Stimulated activated CD4-positive, alpha-beta T cell treated with anti-CD3 and anti-CD28 coated beads, TNF-alpha, amount 100 ng/mL, for 4 hours (primary cell): Measurements from ENCODE around the gene SNX3.
"Not testable (repeated sequence)": the region's sequence is repeated elsewhere in the genome, so short reads cannot be mapped to it uniquely, and the experiment has no call there.

Experiments
- DNase-seq, 3 experiments: peaks; one replicate each; pipeline ENCODE4 v3.0.0-alpha.2; 2020; ENCODE audit warnings: low read depth in 3 of 3

The SNX3 gene

DNA sequence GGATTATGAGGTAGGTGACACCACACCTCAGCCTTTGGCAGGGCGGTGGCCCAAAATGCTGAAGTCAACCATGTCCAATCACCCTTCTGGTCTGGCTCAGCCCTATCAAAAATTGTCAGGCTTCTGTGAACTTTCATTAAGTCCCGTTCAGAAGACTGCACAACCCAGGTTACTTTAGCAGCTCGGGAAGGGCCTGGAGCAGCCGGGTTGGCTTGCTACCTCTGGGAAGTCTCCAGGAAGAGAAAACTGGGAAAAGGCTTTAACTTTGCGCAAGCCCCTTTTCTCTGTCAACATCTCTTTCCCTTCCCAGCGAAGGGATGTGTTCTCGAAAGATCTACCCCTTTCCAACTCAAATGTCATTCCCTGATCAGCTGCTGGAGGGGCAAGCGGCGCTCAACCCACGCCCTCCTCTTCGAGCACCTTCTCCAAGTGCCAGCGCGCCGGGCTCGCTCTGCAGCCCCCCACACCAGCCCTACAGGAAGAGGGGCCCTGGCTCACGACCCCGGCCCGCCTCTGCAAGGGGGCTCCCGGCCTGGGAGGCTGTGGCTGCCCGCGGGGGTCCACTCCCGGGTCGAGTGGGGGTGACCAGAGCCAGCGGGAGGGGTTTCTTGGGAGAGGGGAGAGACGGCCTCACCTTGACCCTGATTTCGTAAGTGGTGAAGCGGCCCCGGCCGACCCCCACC, 573 bp downstream of the SNX3 start:
- DNase-seq, result no peak

DNA sequence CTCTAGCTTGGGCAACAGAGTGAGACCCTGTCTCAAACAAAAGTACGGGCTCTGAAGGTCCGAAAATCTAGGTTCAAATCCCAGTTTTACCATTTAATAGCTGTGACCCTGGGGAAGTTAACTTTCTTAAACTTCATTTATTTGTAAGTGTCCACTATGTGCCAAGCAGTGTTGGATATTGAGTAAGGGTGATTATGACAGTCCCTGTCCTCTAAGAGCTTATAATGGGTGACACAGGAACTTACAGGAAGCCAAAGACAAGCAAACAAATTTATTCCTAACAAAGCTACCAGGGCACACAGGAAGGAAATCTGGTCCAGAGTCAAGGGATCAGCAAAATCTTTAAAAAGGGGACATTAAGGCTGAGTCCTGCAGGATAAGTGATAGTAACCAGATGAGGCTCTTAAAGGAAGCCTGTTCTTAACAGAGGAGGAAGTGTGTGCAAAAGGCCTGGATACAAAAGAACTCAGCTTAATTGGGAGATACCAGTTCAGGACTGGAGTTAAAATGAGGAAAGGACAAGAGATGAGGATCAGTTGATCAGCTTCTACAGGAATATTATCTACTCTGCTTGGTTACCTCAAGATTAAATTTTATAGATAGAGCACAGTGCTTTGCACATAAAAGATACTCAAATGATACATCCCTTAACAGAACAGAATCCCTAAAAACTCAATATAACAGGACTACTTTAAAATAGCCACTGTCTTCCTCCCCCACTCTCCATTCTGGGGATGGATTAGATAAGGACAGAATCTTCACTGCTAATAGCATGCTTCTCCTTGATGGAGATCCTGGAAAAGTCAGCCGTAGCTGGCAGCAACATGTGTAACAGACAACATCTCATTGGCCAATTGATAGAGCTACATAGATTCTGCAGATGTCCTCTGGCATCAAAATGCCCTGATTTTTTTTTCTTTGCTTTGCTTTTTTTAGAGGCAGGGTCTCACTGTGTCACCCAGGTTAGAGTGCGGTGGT, 6.1 kb downstream of the SNX3 start:
- no peak for DNase-seq

DNA sequence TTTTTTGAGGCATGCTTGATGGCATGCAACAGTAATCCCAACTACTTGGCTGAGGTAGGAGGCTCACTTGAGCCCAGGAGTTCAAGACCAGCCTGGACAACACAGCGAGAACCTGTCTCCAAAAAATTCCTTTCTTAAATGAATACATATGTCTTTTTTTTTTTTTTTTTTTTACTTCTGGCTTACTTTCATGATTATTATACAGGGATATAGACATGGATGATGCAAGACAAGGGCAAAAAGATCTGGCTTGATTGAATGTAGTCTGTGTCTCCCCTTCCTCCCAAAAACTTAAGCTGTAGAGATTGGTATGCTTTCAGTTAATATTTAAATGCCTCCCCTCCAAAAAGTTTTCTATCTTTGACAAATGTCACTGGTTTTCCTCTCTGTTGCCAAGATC, 7.6 kb downstream of the SNX3 start:
- DNase-seq, result no peak

DNA sequence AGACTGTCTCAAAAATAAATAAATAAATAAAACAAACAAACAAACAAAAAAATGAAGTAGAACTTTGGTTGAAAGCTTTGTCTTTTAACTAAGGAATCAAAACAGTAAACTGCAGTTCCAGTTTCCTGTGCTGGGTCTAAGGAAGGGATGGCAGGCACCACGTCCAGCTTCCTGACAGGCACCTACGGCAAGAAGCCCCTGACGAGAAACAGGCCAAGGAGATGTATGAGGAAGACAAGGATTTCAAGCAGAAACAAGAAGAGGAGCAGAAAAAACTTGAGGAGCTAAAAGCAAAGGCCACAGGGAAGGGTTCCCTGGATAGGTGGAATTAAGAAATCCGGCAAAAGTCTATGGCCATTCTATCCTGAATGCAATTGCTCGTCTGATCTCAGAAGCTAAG, 8.8 kb downstream of the SNX3 start:
- no peak for DNase-seq

DNA sequence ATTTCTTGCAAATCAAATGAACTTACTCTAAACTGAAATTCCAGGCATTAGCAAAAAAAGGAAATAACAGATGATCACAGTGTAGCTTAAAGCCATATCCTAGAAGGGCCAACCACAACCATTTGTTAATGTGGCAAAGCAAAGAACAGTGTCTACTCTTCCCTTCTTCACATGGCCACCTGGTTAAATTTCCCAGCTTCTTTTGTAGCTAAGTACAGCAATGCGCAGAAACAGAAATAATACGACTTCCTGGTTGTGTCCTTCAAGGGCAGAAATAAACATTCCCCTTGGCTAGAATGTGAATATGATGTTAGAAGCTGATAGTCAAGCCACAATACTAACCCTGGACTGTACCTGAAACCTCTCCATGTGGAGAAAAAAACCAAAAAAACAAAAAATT, 9.6 kb downstream of the SNX3 start:
- no peak for DNase-seq

DNA sequence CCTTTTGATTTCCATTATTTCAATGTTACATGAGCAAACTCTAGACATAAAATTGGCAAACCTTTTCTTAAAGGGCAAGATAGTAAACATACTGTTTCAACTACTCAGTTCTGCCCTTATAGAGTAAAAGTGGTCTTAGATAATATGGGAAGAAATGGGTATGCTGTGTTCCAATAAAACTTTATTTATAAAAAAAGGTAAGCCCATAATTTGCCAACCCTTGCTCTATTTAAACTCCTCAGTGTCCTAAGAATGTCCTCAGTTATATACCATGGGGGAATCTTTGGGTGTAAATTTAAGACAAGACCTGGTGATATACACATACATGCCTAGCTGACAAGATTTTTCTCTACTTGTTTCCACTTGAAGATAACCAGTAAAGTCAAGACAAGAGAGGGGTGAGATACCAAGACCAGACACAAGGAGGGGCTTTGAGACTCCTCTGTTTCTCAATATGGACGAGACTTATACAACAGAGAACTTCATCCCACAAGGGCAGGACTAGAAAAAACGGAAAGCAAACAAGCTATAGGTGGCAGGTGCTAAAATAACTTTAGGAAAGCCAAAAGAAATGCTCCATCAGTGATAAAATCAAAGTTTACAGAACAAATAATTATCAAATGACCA, 10.5 kb downstream of the SNX3 start:
- no peak for DNase-seq

DNA sequence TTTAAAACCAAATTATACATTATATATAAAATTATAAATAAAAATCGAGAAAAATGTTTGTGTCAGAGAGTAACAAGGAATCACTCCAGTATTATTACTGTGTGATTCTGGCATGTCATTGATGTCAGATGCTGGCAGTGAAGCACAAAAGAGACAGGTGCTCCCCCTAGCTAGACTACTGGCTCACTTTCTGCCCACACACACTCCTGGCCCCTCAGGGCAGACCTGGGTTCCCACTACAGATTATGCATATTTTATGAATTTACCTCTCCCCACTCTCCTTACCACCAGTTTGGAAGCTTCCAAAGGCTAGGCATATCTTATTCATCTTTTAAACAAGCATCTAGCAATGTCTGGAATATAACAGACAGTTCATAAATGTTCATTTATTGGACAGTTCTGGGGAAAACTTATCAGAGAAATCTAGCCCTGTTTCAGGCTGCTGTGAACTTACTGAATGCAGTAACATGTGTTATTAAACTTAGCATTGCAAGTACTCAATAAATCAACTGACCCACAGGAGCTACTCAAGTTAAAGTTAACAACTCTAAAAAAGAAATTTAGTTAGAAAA, 12.8 kb downstream of the SNX3 start:
- DNase-seq, result no peak

DNA sequence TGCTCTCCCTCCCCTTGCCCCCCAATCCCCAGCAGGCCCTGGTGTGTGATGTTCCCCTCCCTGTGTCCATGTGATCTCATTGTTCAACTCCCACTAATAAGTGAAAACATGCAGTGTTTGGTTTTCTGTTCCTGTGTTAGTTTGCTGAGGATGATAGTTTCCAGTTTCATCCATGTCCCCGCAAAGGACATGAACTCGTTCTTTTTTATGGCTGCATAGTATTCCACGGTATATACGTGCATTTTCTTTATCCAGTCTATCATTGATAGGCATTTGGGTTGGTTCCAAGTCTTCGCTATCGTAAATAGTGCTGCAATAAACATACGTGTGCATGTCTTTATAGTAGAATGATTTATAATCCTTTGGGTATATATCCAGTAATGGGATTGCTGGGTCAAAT, 15.7 kb downstream of the SNX3 start:
- DNase-seq, result not testable (repeated sequence)

DNA sequence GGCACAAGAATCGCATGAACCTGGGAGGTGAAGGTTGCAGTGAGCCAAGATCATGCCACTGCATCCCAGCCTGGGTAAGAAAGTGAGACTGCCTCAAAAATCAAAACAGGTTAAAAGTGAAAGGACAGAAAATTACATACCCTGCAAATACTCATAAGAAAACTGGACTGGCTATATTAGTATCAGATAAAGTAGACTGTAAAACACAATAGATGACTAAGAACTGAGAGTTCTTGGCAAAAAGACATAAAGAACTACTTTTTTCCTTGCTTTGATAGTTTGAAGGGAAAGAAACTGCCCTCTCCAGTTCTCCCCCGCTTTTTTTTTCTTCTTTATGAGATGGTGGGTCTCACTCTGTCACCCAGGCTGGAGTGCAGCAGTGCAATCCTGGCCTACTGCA, 17.0 kb downstream of the SNX3 start:
- DNase-seq, result no peak

DNA sequence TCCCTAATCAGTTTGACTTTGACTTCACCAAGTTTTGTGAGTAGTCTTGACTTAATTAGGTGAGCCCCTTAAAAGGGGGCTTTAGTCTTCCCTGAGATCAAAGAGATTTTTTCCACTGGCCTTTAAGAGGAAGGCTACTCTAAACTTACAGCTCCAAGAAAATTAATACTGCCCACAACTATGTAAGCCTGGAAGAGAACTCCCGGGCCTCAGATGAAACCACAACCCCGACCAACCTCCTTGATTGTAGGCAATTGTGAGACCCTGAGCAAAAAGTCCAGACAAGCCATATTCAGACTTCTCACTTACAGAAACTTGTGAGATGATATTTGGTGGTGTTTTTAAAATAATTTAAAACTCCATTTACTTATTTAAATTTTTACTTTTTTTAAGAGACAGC, 18.1 kb downstream of the SNX3 start:
- no peak for DNase-seq

DNA sequence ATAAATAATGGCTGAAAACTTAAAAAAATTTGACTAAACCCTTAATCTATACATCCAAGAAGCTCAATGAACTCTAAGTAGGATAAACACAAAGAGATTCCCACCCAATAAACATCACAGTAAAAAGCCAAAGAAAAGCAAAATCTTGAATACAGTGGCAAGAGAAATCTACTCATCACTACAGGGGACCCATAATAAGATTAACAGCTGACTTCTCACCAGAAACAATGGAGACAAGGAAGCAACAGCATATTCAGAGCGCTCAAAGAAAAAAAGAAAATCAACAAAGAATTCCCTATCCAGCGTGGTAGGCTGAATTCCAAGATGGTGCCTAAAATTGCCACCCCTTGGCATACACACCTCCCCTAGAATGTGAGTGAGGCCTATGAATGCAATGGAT, 18.6 kb downstream of the SNX3 start:
- no peak for DNase-seq

DNA sequence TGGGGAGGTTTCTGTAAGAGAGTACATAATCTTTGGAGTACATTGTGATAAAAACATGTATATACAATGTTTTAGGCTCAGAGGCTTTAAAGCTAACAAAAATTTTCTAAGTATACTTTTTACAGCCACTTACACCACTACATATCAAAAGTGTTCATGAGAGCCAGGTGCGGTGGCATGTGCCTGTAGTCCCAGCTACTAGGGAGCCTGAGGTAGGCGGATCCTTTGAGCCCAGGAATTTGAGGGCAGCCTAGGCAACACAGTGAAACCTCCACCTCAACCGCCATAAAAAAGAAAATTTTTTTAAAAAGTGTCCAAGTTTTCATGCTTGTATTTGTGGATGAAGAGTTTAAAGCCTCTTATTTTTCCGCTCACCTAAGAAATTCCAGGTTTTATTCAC, 22.5 kb downstream of the SNX3 start:
- no peak for DNase-seq

DNA sequence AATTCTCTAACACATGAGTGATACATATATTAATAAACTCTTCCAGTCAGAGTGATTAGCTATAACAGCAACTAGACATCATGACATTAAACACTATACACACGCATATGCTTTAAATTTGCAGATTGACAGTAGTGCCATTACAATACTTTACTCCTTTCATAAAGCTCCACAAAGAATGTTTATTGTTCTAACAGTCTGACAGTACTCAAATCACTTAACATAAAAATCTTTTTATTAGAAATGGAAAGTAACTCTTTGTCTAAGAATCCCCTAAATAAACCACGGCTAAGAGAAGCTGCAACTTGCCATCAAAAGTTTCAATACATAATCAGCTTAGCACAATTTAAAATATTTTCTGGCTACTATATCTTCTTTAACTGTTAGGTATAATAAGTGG, 24.0 kb downstream of the SNX3 start:
- DNase-seq, result no peak

DNA sequence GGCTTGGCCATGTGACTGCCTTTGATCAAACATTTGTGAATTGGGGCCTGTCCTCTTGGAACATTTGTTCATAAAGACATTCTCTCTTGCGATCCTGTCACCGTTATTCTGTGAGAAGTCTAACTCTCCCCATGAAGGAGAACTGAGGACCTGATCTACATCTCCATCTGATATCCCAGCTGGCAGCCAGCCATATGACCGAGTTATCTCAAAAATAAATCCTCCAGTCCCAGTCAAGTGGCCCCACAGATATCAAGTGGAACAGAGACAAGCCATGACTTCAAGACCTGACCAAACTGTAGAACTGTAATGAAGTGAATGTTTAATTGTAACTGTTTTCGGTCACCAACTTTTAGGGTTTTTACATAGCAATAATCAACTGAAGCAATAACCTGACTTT, 25.7 kb downstream of the SNX3 start:
- DNase-seq, result no peak

DNA sequence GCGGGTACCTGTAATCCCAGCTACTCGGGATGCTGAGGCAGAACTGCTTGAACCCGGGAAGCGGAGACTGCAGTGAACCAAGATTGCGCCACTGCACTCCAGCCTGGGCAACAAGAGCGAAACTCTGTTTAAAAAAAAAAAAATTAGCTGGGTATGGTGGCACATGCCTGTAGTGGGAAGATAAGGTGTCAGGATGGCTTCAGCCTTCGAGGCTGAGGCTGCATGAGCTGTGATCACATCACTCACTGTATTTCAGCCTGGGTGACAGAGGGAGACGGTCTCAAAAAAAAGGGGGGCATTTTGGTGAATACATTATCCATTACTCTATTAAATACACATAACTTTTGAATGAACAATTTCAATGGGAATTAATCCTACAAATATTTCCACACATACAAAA, 32.4 kb downstream of the SNX3 start:
- DNase-seq, result no peak

DNA sequence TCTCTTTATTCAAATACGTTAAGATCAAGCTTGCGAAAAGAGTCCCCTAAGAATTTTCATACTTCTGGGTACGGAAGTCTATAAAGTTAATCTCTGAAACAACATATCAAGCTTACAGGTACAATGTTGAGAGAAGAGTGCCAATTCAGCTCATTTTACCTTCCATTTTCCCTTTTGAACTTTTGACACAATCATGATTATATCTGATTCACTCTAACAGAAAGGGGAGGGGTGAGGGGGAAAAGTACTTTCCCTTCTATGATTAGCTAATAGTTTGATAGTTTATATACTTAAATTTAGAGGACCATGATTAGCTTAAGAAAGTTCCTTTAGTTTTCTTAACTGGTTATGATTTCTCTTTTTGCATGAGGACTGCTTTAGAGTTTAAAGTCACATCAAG, 33.5 kb downstream of the SNX3 start:
- no peak for DNase-seq

DNA sequence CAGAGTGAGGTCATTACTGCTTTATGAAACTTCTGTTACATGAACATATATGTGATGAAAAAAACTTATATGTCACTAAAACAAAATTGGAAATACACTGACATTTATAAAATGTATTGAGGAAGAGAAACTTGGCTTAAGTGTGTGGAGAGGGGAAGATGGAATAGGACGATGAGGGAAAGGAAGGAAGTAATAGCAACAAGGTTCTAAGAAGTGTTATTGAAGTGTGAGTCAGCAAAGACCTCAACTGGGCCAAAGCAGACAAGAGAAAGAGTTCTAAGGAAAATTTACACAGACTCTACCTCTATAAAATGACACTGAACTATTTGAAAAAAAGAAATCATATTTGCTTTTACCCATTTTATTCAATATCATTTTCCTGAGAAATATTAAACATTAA, 38.3 kb downstream of the SNX3 start:
- DNase-seq, result no peak

DNA sequence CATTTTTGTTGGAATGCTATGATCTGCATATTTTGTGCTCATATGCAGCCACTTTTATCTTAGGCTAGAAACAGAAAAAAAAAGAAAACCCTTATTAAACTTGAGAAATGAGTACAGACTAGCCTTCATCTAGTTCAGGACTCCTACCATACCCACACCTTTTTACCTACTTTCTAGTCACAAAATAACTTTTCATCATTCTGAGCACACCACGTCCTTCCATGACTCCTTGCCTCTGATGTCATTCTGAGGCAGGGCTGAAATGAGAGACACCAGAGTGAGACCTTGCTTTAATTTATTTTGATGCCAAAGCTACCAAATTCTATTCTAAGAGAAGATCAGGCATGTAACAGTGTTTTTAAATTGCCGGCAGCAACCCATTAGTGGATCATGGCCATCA, 38.8 kb downstream of the SNX3 start:
- no peak for DNase-seq

DNA sequence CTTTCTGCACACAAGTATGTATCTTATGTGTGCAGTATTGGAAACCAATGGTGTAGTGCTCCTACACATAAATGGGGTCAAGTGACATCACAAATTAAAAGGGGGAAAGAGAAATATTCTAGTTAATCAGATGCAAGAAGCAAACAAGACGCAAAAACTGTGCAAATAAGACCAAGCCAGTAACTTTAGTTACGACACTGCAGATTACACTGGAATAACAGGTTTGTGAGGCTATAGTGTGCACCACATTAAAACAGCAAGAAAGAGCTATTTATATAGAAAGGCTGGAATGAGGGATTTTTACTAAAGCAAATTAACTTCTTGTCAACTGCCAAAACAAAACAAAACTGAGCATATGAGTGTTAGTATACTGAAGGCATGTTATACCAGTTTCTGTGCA, 49.2 kb downstream of the SNX3 start:
- no peak for DNase-seq

DNA sequence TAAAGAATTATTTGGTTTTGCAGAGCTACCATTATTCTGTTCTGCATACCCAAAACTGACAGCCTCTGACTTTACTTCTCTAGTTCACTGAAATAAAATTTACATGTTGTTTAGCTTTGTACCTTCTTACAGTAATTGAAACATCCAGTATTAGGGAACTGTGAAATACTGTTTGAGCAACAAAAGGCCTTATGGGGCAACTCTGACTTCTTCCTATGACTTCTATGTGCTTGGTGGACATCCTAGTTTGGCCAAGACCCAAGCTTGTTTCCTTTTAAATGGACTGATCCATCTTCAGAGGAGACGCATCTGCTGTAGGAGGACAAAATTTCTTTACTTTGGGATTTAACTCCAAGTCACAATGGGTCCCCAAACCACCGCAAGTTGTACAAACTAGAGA, 50.3 kb downstream of the SNX3 start:
- DNase-seq, result no peak

DNA sequence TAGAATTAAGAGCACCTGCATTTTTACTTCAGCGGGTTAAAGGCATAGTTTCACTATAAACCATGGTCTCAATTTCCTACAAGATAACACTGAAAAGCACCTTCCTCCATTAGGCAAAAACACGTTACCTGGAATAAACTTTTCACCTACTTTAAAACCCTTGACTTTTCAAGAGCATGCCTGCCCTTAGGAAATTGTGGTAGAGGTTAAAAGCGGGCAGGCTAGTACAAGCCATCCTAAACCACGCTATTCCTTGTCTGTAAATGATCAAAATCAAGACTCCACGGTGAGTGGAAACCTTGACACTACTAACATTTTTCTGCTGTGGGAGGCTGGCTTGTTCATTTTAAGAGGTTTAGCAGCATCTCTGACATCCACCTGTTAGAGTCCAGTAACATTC, 51.1 kb downstream of the SNX3 start:
- DNase-seq, result no peak

DNA sequence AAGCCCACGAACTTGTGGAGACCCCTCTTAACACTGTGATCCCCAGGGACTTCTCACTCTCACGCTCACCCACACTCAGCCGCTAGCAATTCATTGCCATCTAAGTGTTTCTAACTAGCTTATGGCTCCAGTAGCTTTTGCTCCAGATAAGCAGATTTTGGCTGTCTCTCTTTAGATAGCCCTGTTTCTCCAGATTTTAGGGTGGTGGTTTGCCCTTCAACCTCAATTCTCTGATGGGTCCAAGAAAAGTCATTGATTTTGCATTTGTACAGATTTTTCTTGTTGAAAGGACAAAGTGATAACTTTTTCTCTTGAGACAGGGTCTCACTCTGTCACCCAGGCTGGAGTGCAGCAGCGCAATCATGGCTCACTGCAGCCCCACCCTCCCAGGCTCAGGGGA, 53.8 kb downstream of the SNX3 start:
- no peak for DNase-seq
